HG03460 (cell line): ENCODE results near the gene PARP1.

ENCODE experiments used
- ATAC-seq: cut with Tn5 transposase; IDR thresholded peaks from one replicate; pipeline ENCODE4 v1.9.1; 2021; ENCODE audit not compliant: unreplicated experiment

PARP1 gene

DNA sequence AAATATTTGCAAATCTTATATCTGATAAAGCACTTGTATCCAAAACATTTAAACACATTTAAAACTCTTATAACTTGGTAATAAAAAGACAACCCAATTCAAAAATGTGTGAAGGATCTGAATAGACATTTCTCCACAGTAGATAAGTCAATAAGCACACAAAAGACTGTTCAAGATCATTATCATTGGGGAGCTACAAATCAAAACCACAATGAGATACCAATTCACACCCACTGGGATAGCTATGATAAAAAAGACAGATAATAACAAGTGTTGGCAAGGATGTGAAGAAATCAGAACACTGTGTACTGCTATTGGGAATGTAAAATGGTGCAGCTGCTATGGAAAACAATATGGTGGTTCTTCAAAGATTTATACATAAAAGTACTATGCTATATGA, 93.8 kb downstream of the PARP1 start:
- no peak for ATAC-seq

DNA sequence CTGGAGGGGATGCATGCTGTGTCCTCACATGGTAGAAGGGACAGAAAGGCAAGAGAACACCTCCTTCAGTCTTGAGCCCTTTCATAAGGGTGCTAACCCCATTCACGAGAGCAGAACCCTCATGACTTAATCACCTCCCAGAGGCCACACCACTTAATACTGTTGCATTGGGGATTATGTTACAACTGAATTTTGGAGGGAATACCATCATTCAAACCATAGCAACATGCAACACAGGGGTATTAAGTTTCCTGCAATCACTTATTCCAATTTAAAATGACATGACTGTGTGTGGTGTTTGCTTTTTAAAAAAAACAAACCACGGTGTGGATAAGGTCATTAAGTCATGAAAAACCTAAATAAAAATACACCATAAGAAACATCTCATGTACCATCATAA, 95.8 kb downstream of the PARP1 start:
- ATAC-seq: no peak

DNA sequence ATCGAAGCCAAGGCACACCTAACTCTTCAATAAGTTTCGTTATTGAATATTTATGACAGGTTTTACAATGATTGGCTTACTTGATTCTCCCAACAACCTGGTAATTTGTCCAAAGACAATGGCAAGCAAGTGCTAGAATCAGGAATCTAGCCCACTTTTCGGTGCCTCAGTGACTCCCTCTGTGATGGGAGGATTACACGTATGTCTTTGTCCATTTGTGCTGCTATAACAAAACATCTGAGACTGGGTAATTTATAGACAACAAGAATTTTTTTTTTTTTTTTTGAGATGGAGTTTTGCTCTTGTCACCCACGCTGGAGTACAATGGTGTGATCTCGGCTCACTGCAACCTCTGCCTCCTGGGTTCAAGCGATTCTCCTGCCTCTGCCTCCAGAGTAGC, 96.5 kb downstream of the PARP1 start:
- no peak for ATAC-seq
